Measurements from ENCODE around the gene DHRS13.

GRCh38 chr17:28917029-28917428 lies 14.2 kb upstream of the DHRS13 start:
- TF ChIP-seq JUN (CRISPR knock-in tag; IDR thresholded peaks at IDR 0.05) (no peak), CTCF (IDR thresholded peaks at IDR 0.05) (no peak), ATF3 (CRISPR knock-in tag; conservative IDR thresholded peaks at IDR 0.05) (no peak), IRF1 (CRISPR knock-in tag; IDR thresholded peaks at IDR 0.05) (no peak), ZNF121 (CRISPR knock-in tag; IDR thresholded peaks at IDR 0.05) (no peak), FOXP4 (CRISPR knock-in tag; IDR thresholded peaks at IDR 0.05) (no peak), CREB1 (CRISPR knock-in tag; IDR thresholded peaks at IDR 0.05) (no peak), ETV6 (CRISPR knock-in tag; IDR thresholded peaks at IDR 0.05) (no peak), ZBTB43 (CRISPR knock-in tag; IDR thresholded peaks at IDR 0.05) (no peak), KAT7 (CRISPR knock-in tag; IDR thresholded peaks at IDR 0.05; ENCODE audit: borderline replicate concordance) (no peak)
- TF ChIP-seq, protein P1, sequence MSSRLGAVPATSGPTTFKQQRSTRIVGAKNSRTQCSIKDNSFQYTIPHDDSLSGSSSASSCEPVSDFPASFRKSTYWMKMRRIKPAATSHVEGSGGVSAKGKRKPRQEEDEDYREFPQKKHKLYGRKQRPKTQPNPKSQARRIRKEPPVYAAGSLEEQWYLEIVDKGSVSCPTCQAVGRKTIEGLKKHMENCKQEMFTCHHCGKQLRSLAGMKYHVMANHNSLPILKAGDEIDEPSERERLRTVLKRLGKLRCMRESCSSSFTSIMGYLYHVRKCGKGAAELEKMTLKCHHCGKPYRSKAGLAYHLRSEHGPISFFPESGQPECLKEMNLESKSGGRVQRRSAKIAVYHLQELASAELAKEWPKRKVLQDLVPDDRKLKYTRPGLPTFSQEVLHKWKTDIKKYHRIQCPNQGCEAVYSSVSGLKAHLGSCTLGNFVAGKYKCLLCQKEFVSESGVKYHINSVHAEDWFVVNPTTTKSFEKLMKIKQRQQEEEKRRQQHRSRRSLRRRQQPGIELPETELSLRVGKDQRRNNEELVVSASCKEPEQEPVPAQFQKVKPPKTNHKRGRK (CRISPR knock-in tag; IDR thresholded peaks at IDR 0.05; ENCODE audit: borderline replicate concordance): no peak
- TF ChIP-seq, protein P2, sequence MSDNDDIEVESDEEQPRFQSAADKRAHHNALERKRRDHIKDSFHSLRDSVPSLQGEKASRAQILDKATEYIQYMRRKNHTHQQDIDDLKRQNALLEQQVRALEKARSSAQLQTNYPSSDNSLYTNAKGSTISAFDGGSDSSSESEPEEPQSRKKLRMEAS (CRISPR knock-in tag; IDR thresholded peaks at IDR 0.05): no peak
